Measurements from ENCODE around the gene ALKBH6.

The ALKBH6 gene

DNA sequence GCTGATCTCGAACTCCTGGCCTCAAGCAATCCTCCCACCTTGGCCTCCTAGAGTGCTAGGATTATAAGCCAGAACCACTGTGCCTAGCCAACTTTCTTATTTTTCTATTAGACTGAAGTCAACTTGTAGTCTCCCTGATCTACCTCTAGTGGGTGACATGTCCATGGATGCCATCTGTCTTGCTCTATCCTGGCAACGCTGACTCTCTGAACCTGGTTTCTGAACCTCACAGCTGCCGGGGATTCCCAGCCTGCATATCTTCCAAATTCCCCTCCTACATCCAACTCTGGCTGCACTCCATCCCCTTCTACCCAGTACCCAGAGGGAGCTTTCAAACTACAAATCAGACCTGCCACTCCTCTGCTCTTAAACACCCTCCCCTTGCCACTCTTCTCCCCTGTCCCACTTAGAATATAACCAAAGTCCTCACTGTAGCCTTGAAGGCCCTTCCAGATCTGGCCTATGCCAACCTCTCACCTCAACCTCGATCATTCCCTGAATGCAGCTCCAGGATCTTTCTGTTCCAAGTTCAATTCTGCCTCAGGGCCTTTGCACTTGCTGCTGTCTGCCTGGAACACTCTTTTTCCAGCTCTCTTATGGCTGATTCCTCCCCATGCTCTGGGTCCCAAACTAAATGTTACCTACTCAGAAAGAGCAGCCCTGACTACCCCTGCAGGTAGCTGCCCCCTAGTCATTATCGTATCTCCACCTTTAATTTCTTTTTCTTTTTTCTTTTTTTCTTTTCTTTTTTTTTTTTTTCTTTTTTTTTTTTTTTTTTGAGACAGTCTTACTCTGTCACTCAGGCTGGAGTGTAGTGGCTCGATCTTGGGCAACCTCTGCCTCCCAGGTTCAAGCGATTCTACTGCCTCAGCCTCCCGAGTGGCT, 16.5 kb upstream of the ALKBH6 start:
- in situ Hi-C loops (cut with HindIII; ENCODE audit: low sequenced_read_pairs), result no loop called here

- in situ Hi-C loops (cut with HindIII; ENCODE audit: low sequenced_read_pairs), result no loop called here
Observed at GRCh38 chr19:36028313-36029041, 14.5 kb upstream of the ALKBH6 start.

DNA sequence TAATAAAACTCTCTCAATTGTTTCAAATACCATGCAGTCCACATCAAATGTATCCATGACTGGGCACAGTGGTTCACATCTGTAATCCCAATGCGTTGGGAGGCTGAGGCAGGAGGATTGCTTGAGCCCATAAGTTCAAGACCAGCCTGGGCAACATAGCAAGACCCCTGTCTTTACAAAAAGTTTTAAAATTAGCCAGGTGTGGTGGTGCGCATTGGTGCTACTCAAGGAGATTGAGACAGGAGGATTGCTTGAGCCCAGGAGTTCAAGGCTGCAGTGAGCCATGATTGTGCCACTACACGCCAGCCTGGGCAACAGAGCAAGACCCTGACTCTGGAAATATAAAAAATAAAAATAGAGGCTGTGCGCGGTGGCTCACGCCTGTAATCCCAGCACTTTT, 13.7 kb upstream of the ALKBH6 start:
- in situ Hi-C loops (cut with HindIII; ENCODE audit: low sequenced_read_pairs), result no loop called here

DNA sequence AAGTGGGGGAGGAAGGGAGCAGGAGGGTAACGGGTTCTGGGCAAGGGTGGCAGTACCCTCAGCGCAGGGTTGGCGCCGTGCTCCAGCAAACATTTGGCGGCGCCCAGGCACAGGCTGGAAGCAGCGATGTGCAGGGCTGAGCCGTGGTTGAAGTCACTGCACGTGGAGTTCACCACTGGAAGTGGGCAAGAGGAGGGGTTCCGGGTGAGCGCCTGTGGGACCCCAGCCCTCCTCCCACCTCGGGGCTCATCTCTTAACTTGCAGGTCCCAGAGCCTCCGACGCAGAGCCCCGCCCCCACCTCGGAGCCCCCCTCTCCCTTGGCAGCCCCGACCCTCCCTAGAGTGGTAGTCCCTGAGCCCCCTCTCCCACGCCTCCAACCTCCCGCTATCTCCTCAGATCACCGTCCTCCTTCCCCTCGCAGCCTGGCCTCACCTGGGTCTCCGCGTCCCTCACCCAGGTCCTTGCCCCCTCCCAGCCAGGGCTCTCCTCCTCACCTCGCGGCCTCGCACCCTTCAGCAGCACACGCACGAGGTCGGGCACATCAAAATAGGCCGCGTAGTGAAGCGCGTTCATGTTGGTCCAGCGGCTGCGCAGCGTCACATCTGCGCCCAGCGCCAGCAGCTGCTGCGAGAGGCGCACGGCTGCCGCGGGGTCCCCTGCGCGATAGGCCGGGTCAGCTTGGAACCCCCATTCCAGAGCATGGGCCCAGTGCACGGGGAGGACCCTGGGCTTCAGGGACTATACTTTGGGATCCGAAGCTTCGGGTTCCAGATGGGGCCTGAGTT, 12.3 kb upstream of the ALKBH6 start:
- in situ Hi-C loops (cut with HindIII; ENCODE audit: low sequenced_read_pairs), result no loop called here

GRCh38 chr19:36025541-36025940, 11.5 kb upstream of the ALKBH6 start:
- in situ Hi-C loops (cut with HindIII; ENCODE audit: low sequenced_read_pairs), result no loop called here

DNA sequence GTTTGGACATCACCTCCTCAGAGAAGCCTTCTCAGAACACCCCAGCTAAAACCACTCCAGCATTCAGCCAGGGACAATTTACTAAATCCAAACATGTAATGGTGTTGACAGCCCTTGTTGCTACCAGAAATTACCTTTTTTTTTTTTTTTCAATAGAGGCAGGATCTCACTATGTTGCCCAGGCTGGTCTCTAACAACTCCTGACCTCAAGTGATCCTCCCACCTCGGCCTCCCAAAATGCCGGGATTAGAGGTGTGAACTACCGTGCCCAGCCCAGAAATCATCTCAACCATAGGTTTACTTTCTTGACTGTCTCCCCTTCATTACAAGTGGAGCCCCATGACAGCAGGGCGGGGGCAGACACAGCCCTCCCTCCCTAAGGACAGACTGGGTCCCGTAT, 9.4 kb upstream of the ALKBH6 start:
- in situ Hi-C loops (cut with HindIII; ENCODE audit: low sequenced_read_pairs), result no loop called here

DNA sequence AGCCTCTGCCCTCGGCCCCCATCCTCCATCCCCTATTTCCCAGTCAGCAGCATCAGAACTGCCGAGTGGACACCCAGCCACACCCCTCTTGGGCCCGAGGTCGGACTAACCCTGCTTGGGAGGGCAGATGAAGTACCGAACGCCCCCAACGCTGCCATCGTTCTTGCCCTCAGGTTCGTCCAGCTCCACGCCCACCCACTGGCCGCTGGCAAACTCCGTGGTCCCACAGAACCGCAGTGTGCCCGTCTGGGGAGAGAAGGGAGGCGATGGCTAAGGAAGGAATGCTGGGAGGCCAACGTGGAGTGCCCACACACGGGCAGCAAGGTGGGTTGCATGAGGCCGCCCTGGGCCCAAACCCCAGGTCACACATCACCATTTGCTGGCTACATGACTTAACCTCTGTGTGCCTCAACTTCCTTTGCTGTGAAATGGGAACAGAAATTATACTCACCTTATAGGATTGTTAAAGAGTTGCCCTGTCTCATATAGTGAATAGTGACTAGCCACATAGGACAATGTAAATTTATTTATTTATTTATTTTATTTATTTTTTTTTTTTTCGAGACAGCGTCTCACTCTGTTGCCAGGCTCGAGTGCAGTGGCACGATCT, 5.2 kb upstream of the ALKBH6 start:
- in situ Hi-C loops (cut with HindIII; ENCODE audit: low sequenced_read_pairs), result no loop called here

- in situ Hi-C loops (cut with HindIII; ENCODE audit: low sequenced_read_pairs), result no loop called here
Observed at GRCh38 chr19:36013280-36014011, 567 bp downstream of the ALKBH6 start.

DNA sequence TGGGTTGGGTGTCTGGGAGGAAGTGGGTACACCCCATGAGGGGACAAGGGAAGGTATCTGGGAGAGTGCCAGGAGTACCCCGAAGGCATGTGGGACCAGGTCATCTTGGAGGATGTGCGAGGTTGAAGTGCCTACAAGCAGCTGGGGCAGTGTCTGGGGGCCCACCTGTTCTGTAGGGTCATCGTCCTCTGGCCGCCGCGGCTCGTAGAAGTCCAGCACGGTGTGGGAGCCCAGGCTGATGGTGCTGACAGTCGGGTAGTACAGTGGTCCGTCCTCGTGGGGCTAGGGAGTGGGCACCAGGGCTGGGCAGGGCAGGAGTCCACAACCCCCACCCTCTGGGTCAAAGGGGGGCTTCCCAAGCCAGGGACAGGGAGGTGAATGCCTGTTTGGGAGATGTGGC, 3.6 kb downstream of the ALKBH6 start:
- in situ Hi-C loops (cut with HindIII; ENCODE audit: low sequenced_read_pairs), result no loop called here

- in situ Hi-C loops (cut with HindIII; ENCODE audit: low sequenced_read_pairs), result no loop called here
Observed at GRCh38 chr19:36009633-36010379, 4.2 kb downstream of the ALKBH6 start.

GRCh38 chr19:36009220-36009619, 4.8 kb downstream of the ALKBH6 start:
- in situ Hi-C loops (cut with HindIII; ENCODE audit: low sequenced_read_pairs), result no loop called here

GRCh38 chr19:36008336-36008978, 5.6 kb downstream of the ALKBH6 start, which contains the start of gene SYNE4:
Gene SYNE4 (minus strand): TSS chr19:36008813. CDS start chr19:36008681, 132 bp downstream.
- in situ Hi-C loops (cut with HindIII; ENCODE audit: low sequenced_read_pairs), result no loop called here

DNA sequence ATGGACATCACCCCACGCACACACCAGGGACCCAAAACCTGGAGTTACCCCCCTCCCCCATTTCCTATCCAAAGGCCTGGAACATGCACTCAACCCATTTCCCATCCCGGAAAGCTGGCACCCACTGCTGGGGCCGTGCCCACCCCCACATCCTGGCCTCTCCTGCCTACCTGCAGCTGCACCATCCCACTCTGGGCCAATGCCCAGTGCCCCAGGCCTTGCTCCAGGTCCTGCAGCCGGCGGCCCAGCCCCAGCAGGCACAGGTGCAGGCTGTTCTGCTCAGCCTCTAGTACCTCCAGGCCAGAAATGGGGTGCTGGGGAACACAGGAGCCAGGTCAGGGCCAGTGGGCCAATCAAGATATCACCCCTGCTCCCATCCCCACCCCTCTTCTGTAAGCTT, 7.1 kb downstream of the ALKBH6 start:
- in situ Hi-C loops (cut with HindIII; ENCODE audit: low sequenced_read_pairs), result no loop called here

- in situ Hi-C loops (cut with HindIII; ENCODE audit: low sequenced_read_pairs), result no loop called here
Observed at GRCh38 chr19:36003284-36003683, 10.7 kb downstream of the ALKBH6 start.

DNA sequence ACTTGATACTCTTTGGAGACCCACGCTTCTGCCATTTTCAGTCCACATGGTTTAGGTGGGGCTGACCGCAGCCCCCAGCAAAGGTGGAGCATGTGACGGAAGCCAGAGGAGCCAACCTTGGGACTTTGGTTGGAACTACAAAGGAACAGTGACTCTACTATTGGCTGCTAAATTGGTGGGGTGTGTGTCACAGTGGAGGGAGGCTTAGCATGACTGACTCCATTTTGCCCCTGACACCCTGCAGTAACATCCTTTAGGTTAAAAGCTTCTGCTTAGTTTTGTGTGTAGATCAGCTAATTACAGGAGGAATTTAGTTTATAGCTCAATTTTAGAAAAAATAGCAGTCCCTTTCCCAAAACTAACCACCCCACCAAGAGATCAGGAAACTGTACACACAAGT, 12.4 kb downstream of the ALKBH6 start:
- in situ Hi-C loops (cut with HindIII; ENCODE audit: low sequenced_read_pairs), result no loop called here

GRCh38 chr19:35996777-35997176, 17.2 kb downstream of the ALKBH6 start:
- in situ Hi-C loops (cut with HindIII; ENCODE audit: low sequenced_read_pairs), result no loop called here

DNA sequence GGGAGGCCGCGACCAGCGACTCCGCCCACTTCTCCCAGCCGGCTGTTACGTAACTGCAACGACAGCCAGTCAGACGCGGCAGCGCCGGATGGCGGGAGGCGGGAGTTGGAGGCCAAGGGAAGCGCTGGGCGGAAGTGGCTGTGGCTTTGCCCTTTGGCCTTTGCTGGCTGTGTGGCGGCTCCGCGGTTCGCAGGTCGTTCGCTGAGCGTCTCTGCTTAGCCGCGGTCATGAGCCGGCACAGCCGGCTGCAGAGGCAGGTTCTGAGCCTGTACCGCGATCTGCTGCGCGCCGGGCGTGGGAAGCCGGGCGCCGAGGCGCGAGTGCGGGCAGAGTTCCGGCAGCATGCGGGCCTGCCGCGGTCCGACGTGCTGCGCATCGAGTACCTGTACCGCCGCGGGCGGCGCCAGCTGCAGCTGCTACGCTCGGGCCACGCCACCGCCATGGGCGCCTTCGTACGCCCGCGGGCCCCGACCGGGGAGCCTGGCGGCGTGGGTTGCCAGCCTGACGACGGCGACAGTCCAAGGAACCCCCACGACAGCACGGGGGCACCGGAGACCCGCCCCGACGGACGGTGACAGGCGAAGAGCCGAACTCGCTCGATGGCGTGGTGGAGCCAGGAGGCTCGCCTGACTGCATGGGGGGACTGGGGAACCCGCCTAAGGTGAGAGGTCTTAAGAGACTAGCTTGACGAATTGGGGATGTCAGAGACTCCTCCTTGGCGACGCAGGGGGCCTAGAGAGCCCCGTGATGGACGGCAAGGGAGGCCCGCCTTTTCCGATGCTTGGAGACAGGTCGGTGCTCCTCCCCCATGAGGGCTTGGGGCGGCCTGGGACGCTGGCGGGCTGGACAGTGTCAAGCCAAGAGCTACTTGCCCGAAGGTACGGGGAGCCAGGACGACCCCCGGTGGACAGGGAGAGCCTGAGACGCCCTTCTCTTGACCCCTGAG, 18.7 kb downstream of the ALKBH6 start, which contains the start of gene SDHAF1:
Gene SDHAF1 (plus strand): TSS at position 141 of the 946 bp plus-strand sequence. CDS start 87 bp downstream, at position 228.
- in situ Hi-C loops (cut with HindIII; ENCODE audit: low sequenced_read_pairs), result no loop called here
